Non-pigmented ciliary epithelial cell (primary cell): ENCODE data around the gene CD226.
A peak's percentile ranks its signal among the peaks of the same experiment; 100 is the strongest.
"Not testable (repeated sequence)": the region's sequence is repeated elsewhere in the genome, so short reads cannot be mapped to it uniquely, and the experiment has no call there.

Experiments used
- DNase-seq: peaks from one replicate; pipeline ENCODE4 v3.0.0-alpha.2; 2010; ENCODE audit warnings: low read depth

The CD226 gene

DNA sequence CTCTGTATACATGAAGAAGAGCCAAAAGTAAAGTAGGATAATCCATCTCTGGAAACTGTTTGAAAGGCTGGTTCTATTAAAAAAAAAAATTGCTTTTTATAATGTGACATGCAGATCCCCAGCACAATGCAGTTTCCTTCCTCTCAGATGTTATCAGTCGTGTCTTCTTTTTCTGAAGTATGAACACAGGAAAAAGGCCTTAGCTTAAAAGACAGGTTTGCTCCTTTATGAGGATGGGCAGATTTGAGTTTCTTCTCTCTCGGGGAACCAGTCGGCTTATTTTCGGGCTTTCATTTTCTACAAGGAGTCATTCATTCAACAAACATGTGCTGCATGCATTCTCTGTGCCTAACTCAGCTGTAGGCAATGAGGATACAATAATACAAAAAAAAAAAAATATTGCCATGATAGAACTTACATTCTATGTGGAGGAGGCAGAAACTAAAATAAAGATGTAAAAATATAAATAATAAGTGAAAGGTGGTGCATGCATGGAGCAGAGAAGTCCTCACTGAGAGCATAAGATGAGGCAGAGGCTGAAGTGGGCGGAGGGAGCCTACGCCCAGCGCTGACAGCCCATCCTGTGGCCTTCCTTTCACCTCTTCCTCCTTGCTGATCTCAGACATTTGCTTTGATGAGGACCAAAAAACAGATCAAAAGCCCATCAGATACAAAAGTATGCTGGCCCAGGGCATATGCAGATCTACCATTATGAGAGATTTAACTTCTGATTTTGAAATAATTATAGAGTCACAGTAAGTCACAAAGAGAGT, at the start of gene CD226:
CD226 (minus strand) TSS at position 513 of the 773 bp plus-strand sequence; CDS start at position 46, 467 bp downstream.
- DNase-seq: no peak

- no peak for DNase-seq
These were observed 49.5 kb upstream of the CD226 start for GRCh38 chr18:69996951-69997798.

DNA sequence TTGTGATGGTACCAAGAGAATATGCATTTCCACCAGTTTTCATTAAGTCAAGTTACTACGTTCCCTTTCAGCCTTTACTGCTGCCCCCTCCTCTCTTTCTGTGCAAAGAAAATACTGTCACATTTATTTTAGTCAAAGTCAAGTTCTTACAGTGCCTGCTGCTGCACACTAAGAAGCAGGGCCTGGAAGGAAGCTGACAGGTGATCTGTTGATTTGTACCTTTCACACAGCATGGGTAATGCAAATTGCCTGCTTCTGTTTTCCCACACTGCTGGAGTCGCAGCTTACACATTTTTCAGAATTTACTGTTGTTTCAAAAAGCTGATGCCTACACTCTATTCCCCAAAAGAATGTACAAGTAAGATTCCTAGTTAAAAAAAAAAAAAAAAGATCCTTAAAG, 48.7 kb upstream of the CD226 start:
- DNase-seq: no peak

GRCh38 chr18:69995774-69996173, 48.1 kb upstream of the CD226 start:
- no peak for DNase-seq

DNA sequence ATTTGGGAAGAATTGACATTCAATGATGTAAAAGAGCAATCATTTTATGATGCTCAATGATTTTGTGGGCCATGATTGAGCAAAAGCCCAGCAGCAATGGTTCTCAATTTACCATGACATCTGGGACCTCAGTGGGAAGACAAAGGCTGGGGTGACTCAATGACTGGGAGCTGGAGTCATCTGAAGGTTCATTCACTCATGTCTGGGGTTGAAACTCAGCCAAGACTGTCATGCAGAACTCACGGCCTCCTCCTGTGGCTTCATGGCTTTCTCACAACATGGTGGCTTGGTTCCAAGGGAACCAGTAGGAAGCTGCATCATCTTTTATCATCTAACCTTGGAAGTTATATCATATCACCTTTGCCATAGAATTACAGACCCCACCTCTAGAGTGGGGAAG, 45.1 kb upstream of the CD226 start:
- no peak for DNase-seq

GRCh38 chr18:69987870-69988269, 40.2 kb upstream of the CD226 start:
- DNase-seq: no peak

GRCh38 chr18:69985239-69985638, 37.6 kb upstream of the CD226 start:
- no peak for DNase-seq

- DNase-seq: no peak
These were observed 34.7 kb upstream of the CD226 start for GRCh38 chr18:69982417-69982816.

- no peak for DNase-seq
These were observed 34.3 kb upstream of the CD226 start for GRCh38 chr18:69981948-69982347.

DNA sequence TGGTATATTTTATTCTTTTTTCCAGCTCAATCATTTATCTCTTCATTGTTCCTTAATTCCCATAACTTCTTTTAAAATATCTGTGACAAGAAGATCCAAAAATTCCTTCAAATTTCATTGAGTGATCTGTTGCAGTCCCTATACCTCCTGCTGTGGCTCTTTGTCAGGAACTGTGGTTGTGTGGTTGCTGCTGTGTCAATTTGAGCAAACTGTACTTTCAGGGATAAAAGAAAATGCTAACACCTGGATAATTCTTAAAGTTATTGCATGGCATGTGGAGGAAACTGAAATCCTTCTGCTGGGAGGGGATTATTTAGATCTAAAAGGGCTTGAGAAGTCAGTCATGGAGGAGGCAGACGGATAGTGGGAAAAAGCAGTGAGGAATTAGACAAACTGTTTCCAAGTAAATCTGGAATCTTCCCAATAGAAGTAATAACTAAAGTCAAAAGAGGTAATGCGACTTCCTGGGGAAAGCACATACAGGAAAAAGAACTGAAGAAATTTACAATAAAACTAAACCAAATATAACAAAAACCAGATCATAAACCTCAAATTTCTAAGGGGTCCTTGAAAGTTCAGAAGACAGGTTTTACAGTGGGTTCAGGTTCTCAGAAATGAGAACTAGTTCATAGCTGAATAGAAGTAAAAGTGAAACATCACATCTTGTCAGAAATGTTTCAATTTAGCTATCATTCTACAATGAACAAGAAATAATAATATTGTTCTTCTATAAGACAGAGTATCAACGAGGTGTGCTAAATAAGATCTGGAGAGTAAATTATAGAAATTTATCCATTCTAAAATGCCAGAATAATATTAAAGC, 33.5 kb upstream of the CD226 start:
- DNase-seq: no peak

GRCh38 chr18:69980509-69980908, 32.8 kb upstream of the CD226 start:
- DNase-seq: no peak

DNA sequence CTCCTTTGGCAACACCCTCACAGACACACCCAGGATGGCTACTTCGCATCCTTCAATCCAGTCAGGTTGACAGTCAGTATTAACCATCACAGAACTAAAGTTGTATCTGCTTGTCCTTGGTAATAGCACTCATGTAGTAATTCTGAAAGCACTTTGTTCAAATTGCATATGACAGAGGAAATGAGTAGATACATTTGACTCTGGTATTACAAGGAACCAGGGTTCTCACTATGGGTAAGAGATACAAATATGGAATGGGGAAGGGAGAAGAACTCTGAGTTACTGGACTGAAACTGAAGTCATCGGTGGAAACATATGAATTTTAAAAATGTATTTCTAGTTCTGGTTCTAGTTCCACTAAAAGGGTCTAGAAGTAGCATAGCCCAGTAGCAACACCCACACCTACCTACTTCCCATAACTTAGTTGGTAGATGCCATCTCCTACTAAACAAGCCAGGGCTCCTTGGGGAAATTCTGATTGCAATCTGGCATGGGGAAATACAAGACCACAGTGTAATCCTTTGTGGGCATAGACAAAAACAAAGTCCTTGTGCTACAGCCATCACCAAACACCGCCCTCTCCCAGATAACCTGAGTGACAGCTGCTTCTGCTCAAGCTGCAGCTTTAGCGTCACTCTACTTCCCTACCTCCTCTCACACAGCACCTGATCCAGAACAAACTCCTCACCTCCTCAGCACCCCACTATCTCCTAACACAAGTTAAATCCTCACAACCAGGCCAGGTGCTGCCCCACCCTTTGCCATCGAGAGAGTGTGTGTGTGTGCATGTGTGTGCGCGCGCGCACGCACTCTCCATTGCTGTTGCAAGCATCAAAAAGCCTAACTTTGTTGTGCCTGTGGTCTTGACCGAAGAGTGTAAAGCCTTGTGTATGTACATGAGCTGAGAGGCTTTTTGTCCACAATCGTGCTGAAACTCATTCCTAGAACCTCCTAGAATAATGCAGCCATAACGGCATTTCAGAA, 31.4 kb upstream of the CD226 start:
- no peak for DNase-seq

DNA sequence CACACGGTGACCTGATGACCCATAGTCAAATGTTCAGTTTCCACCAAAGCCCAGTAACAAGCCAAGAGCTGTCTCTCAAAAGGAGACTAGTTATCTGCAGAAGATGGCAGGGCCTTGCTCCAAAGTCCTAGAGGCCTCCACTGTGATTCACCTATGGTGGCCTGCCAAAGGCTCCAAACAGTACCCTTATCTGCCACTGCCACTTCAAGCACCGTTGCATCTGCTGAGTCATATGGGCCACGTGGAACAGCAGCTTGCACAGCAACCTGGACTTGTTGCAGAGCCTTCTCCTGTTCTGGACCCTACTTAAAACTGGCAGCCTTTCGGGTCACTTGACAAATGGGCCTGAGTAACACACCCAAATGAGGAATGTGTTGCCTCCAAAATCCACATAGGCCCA, 27.6 kb upstream of the CD226 start:
- DNase-seq: not testable (repeated sequence)

DNA sequence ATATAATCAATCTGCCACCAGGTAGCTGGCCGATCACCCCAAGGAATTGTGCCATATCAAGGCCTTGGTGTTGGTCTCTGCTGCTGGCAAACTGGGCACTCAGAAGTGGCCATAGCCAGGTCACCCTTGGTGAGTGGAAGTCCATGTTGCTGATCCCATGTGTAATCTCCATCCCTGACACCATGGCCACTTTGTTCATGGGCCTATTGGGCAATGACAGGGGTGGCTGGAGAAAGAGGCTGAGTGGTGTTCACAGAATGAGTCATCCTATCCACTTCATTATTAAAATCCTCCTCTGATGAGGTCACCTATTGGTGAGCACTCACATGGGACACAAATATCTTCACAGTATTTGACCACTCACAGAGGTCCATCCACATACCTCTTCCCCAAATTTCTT, 26.7 kb upstream of the CD226 start:
- DNase-seq: peak; percentile 11

DNA sequence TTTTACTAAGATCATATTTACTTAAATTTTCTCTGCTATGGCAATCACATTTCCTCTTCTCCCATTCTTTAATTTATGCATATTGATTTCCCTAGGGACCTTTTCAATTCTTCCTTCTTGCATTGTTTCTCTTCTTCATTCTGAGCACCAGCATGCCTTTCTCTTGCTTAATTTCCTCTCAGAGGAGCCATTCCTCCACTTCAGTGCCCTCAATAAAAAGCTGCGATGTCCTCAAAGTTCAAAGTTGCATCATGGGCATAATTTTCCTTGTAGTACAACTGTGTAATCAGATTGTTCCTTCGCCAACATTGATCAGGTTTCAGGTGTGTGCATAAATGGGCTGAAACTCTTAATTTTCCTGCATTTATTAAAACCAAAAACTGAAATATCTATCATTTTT, 21.8 kb upstream of the CD226 start:
- DNase-seq: no peak

GRCh38 chr18:69968039-69968438, 20.4 kb upstream of the CD226 start:
- DNase-seq: no peak

DNA sequence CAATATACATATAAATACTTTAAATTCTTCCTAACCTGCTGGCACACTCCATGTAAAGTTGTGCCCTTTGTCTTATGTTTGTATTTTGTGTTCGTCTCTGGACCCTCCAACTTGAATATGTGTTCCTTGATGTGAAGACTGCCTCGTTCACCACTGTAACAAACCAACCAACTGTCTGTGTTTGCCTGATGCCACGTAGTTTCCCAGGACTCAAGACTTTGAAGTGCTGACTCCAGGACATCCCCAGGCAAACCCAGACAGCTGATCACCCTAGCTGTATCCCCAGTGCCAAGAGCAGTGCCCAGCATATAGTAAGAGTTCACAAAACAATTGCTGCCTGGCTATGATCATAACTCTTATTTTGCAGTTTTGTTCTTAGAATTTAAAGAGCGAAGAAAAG, 15.5 kb upstream of the CD226 start:
- DNase-seq: no peak

DNA sequence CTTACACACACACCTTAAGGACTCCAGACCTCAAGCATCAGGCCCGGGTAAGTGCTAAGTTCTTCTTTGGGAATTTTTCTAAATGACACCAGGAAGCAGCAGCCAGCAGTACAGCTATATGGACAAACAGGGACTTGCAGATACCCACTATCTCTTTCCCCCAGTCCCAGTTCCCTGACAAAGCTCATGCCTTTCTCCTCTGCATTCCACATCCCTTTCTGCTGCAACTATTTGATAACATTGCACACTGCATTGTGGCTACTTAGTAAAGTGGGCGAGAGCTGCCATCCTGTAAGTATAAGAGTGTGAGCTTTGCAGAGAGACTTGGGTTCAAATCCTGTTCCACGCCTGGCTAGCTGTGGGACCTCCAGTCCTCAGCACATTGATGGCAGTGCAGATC, 14.0 kb upstream of the CD226 start:
- no peak for DNase-seq

DNA sequence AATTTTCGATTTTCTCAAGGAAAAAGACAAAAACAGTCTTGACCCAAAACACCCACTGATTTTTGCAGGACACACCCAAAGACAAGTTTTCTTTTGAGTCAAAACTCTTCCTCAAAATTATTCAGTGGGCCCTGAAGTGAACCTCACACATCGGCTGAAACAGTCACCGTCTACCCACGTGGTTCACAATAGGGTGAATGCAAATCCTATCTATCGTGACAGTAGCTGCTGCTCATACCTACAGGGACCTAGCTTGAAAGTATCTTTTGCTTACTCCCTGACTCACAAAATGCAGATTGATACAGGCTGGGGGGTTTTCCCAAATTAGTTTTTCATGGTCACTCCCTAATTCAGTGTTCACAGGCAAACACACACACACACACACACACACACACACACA, 10.7 kb upstream of the CD226 start:
- no peak for DNase-seq

DNA sequence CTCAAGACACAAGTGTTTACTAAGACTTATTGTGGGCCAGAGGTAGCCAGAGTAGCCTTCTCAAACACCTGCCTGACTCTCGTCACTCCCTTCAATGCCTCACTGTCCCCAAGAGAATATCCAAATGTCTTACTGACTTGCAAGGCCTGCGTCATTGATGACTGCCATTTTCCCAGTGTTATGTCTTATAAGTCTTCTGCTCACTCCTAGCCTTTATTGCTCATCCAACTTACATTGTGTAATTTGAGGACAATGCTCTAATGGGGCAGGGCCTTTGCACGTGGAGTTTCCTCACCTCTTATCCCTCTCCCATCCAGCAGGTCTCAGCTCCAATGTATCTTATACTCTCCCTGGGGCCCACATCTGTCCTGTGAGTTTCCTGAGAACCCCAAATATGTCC, 10.1 kb upstream of the CD226 start:
- no peak for DNase-seq
